Measurements from ENCODE around the gene TMCO5A. TPM values are rescaled to one million over a fixed set of nuclear protein-coding genes. Genes with fewer than 3 reads are reported as not detected.

Gene TMCO5A
- total and polyA plus RNA-seq, 9 of the 15 experiments (the other 6 are each of a cell fraction or from before 2014, with no cell fraction given) = not detected

DNA sequence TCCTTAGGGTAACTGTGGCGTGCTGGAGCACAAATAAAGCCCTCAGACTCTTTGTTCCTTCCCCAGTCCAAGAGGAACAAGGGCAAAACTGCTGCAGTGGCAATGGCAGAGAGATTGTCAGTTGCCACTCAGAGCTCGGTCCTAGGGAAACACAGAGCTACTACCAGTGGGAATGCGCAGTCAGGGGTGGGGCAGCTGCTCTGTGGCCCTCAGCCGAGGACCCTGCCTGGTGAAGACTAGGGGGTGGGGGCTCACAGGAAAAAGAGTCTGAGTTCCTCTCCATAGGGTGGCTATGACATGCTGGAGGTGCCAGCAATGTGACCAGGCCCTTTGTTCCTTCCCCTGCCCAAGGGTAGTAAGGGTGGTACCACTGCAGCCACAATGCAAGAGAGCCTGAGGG is 43.8 kb downstream of the TMCO5A start:
- no TSS peak for BruUV-seq (replicated peaks)

More for the DNA sequence above, 43.8 kb downstream of the TMCO5A start:
- no peaks in the 10 kb centered on the region for H3K9me3 ChIP-seq (replicated peaks; ENCODE audit: control insufficient read depth, insufficient read depth, low read depth, low read length)
- DNase-seq (ENCODE audit: extremely low read depth in 1 of 4, low spot score in 3 of 4) (no peak), FAIRE-seq (no peak), ATAC-seq (no peak)
- 0 out of 2 replicates have a peak overlapping the region, but pooled peaks have one; percentile 68 for H2AFZ ChIP-seq (ENCODE audit: low read depth, low read length)
- H4K20me1 ChIP-seq (replicated peaks; ENCODE audit: control insufficient read depth, insufficient read depth, low read length) = no peaks in the 10 kb centered on the region
- no peaks in the 10 kb centered on the region for H3K27me3 ChIP-seq (ENCODE audit: control insufficient read depth in 2 of 2, insufficient read depth in 2 of 2, low read length in 2 of 2)
- TF ChIP-seq, protein P1, sequence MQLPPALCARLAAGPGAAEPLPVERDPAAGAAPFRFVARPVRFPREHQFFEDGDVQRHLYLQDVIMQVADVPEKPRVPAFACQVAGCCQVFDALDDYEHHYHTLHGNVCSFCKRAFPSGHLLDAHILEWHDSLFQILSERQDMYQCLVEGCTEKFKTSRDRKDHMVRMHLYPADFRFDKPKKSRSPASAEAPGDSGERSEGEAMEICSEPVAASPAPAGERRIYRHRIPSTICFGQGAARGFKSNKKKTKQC (CRISPR knock-in tag; IDR thresholded peaks at IDR 0.05) = no peak
- TF ChIP-seq ILF3 (IDR thresholded peaks at IDR 0.05; ENCODE audit: borderline replicate concordance) (no peak), GTF2E2 (tag; IDR thresholded peaks at IDR 0.05) (no peak), DMBX1 (CRISPR knock-in tag; IDR thresholded peaks at IDR 0.05; ENCODE audit: borderline replicate concordance) (no peak), GATA2 (CRISPR knock-in tag; IDR thresholded peaks at IDR 0.05) (no peak), RCOR1 (IDR thresholded peaks at IDR 0.05; ENCODE audit: borderline replicate concordance in 1 of 2, low read depth in 2 of 2, low read length in 2 of 2) (no peak), ZNF785 (CRISPR knock-in tag; IDR thresholded peaks at IDR 0.05) (no peak), POLR3G (IDR thresholded peaks at IDR 0.05; ENCODE audit: extremely low read depth, insufficient read length, insufficient replicate concordance) (no peak), TAL1 (IDR thresholded peaks at IDR 0.05) (no peak), NR2C1 (IDR thresholded peaks at IDR 0.05) (no peak), NR2C1 (tag; IDR thresholded peaks at IDR 0.05) (no peak), NCOA4 (IDR thresholded peaks at IDR 0.05; ENCODE audit: partially characterized antibody) (no peak), ELK1 (CRISPR knock-in tag; IDR thresholded peaks at IDR 0.05) (no peak)
- TF ChIP-seq, protein P2, sequence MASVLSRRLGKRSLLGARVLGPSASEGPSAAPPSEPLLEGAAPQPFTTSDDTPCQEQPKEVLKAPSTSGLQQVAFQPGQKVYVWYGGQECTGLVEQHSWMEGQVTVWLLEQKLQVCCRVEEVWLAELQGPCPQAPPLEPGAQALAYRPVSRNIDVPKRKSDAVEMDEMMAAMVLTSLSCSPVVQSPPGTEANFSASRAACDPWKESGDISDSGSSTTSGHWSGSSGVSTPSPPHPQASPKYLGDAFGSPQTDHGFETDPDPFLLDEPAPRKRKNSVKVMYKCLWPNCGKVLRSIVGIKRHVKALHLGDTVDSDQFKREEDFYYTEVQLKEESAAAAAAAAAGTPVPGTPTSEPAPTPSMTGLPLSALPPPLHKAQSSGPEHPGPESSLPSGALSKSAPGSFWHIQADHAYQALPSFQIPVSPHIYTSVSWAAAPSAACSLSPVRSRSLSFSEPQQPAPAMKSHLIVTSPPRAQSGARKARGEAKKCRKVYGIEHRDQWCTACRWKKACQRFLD (CRISPR knock-in tag; IDR thresholded peaks at IDR 0.05) = no peak
- ChIA-PET POLR2A (no interaction called here), CTCF (ENCODE audit: low intra/inter-chr PET ratio) (no interaction called here)
- no peaks in the 10 kb centered on the region for H3K79me2 ChIP-seq (ENCODE audit: control insufficient read depth, insufficient read depth, low read length)
- H3K36me3 ChIP-seq (ENCODE audit: control insufficient read depth, insufficient read depth, low read length) = no peaks in the 10 kb centered on the region
- intact Hi-C loops (cut with micrococcal nuclease) (no loop called here), in situ Hi-C loops (cut with MboI) (no loop called here)
- no peaks in the 10 kb centered on the region for H3K9me1 ChIP-seq (ENCODE audit: control insufficient read depth, insufficient read depth, low read length)
- no peak overlapping the region for H3K9ac ChIP-seq (ENCODE audit: insufficient read depth in 1 of 2, low read depth in 2 of 2, low read length in 2 of 2)
- H3K4me1 ChIP-seq (replicated peaks in 1 of 2; ENCODE audit: control insufficient read depth in 2 of 2, insufficient read depth in 2 of 2, low read length in 2 of 2) = no peaks in the 10 kb centered on the region
- 7% methylated on average over 4 of the region's 4 CpGs for WGBS (ENCODE audit: insufficient coverage, low coverage, missing lambda C conversion rate)
- H3K4me3 ChIP-seq = no peak overlapping the region
- H3K4me2 ChIP-seq (ENCODE audit: insufficient read depth, low read length) = no peak overlapping the region
- no peak overlapping the region for H3K27ac ChIP-seq (ENCODE audit: extremely low read depth, low read depth, low read length)
